Heart right ventricle (tissue), 16 donors: ENCODE results near the gene HDAC10. TPM values are rescaled to one million over a fixed set of nuclear protein-coding genes. Genes with fewer than 3 reads are reported as not detected.
A peak's percentile ranks its signal among the peaks of the same experiment; 100 is the strongest.

Experiments used
- ATAC-seq, 8 donors: fragments of 200-7000 bp; cut with Tn5 transposase; one replicate each; pipeline ENCODE4 v1.9.1; 2020; ENCODE audit warnings: mild to moderate bottlenecking in 8 of 8, moderate library complexity in 8 of 8, moderate number of reproducible peaks in 1 of 8
- DNase-seq, 2 donors: peaks; one replicate each; pipeline ENCODE4 v3.0.0-alpha.2; 2020
- H3K27ac ChIP-seq, 10 donors: fragments of 200-600 bp; sonication (generic) in 2 of 10; one replicate each; pipeline versions ENCODE4 v1.5.0 to v1.8.0; 2020 to 2022; ENCODE audit warnings: mild to moderate bottlenecking in 3 of 10
- H3K27me3 ChIP-seq, 7 donors: fragments of 200-600 bp; one replicate each; pipeline ENCODE4 v1.8.0; 2021 to 2022; ENCODE audit warnings: mild to moderate bottlenecking in 2 of 7
- H3K36me3 ChIP-seq, 9 donors: fragments of 200-600 bp; sonication (generic) in 1 of 9; one replicate each; pipeline versions ENCODE4 v1.5.0 to v1.8.0; 2020 to 2022; ENCODE audit warnings: mild to moderate bottlenecking in 2 of 9
- H3K4me1 ChIP-seq, 9 donors: fragments of 200-600 bp; sonication (generic) in 1 of 9; one replicate each; pipeline versions ENCODE4 v1.5.0 to v1.8.0; 2020 to 2022; ENCODE audit warnings: mild to moderate bottlenecking in 4 of 9
- H3K4me3 ChIP-seq, 10 donors: fragments of 200-600 bp; sonication (generic) in 2 of 10; one replicate each; pipeline versions ENCODE4 v1.5.0 to v1.8.0; 2020 to 2022; ENCODE audit warnings: mild to moderate bottlenecking in 7 of 10, moderate library complexity in 2 of 10
- H3K9me3 ChIP-seq, 11 donors: fragments of 200-600 bp in 10 of 11; sonication (generic) in 2 of 11; one replicate each; pipeline versions ENCODE4 v1.5.0 to v1.8.0; 2013 to 2022; ENCODE audit warnings: mild to moderate bottlenecking in 2 of 11, control low read depth in 1 of 11, moderate library complexity in 1 of 11
- CTCF ChIP-seq, 9 donors: fragments of 200-600 bp; sonication (generic) in 2 of 9; IDR thresholded peaks; one replicate each; pipeline versions ENCODE4 v1.5.0 to v1.8.0; 2021 to 2022; ENCODE audit warnings: antibody characterized with exemption in 9 of 9, mild to moderate bottlenecking in 5 of 9, moderate library complexity in 1 of 9
- WGBS, 2 donors: extraction: QIAGEN DNeasy Blood & Tissue Kit; methylation state at CpG; one replicate each; pipeline ENCODE4 v1.1.7; 2013; ENCODE audit warnings: inconsistent platforms in 1 of 2; 5-methylcytosine and 5-hydroxymethylcytosine counted together
- intact Hi-C, 10 donors: fragments of 100-400 bp; cut with DNase I; formaldehyde crosslinking; loops; one replicate each; pipeline versions ENCODE4 v1.11.1 to v1.14.2; 2022
- polyA plus RNA-seq, 2 donors: library from polyadenylated mRNA; stranded (reverse); fragments of 200-250 nt; gene quantifications; one replicate each; pipeline ENCODE4 v1.2.3, GENCODE V29; 2013
- total RNA-seq, 10 donors: library from RNA; stranded (reverse); fragmentation: NEBNext Ultra II Directional in 3 of 10; extraction: Animal tissue kit (Norgen Biotek cat#: 25700) in 3 of 10; gene quantifications; one replicate each; pipeline versions ENCODE4 v1.2.1 to v1.2.4, GENCODE V29; 2021 to 2023
- donor health status: Arrhythmogenic right ventricular cardiomyopathy.
- donor health status: ischemic (EF 13 %, LVEDD 7.1; RV severe dilation, severe dysfunction).
- donor health status: healthy with polysubstance abuse.
- donor health status: DM: no; HTN: yes; CAD: no.
- donor health status: DM: no; HTN: no; CAD: no.
- donor health status: ischemic (EF 25% LVEDD 6.9; RV normal size, moderate dysfunction).
- donor health status: ischemic (EF 25% LVEDD 5.7; RV mildly dilated, moderate dysfunction).
- donor health status: healthy.
- donor health status: DM: yes; HTN: yes; CAD: no.
- donor health status: Ischemic cardiomyopathy.
- donor health status: ischemic (EF 35%, LVEDD 5.7; RV mildly dilated, moderate dysfunction).
- donor health status: nonischemic (EF 11% LVEDD 7.7; RV severe dilation, severe dysfunction).
- donor health status: DM: yes; HTN: yes; CAD: no.
- donor health status: PGD.
- donor health status: ischemic (EF 29% LVEDD 5.4; RV normal size, mild dysfunction).
- donor health status: nonischemic (EF 23%, LVEDD 6.1; RV moderate dilation, normal function).

The HDAC10 gene
- total and polyA plus RNA-seq, 12 donors, result 7.1 to 20.3 (median 10.3) TPM

GRCh38 chr22:50259302-50259701, 8.2 kb upstream of the HDAC10 start:
- DNase-seq (no peak), ATAC-seq (no peak)
- peaks cover 6 to 48% (median 21%) of the 10 kb centered on the region in 9 donors for H3K4me1 ChIP-seq
- H3K27ac ChIP-seq, result peak overlapping the region in 3 of 10 donors; percentile 52 to 65 (median 54)
- H3K36me3 ChIP-seq, result peaks cover 0 to 17% (median 0%) of the 10 kb centered on the region in 9 donors
- intact Hi-C loops, result loop anchor here in 1 of 10 donors (5.0 kb wide), 1 partner anchor 78 kb away; no protein-coding TSS in a partner anchor
- no peak for TF ChIP-seq CTCF (IDR thresholded peaks at IDR 0.05)
- no peaks in the 10 kb centered on the region for H3K9me3 ChIP-seq
- H3K27me3 ChIP-seq, result peaks cover 0 to 32% (median 0%) of the 10 kb centered on the region in 7 donors
- H3K4me3 ChIP-seq, result no peak overlapping the region
- WGBS, 2 donors, result 94 to 95% methylated on average over 15 of the region's 15 CpGs

GRCh38 chr22:50258361-50259292, 7.6 kb upstream of the HDAC10 start:
- no peak for TF ChIP-seq CTCF (IDR thresholded peaks at IDR 0.05)
- H3K4me3 ChIP-seq, result no peak overlapping the region
- DNase-seq, result peak; percentile 53 to 68
- intact Hi-C loops, result loop anchor here in 1 of 10 donors (5.0 kb wide), 1 partner anchor 79 kb away; no protein-coding TSS in a partner anchor
- H3K9me3 ChIP-seq, result no peaks in the 10 kb centered on the region
- peaks cover 0 to 31% (median 0%) of the 10 kb centered on the region in 7 donors for H3K27me3 ChIP-seq
- H3K36me3 ChIP-seq, result peaks cover 0 to 16% (median 0%) of the 10 kb centered on the region in 9 donors
- peaks cover 6 to 48% (median 21%) of the 10 kb centered on the region in 9 donors for H3K4me1 ChIP-seq
- peak overlapping the region in 5 of 10 donors; percentile 17 to 65 (median 52) for H3K27ac ChIP-seq
- WGBS, 2 donors, result 63 to 70% methylated on average over 24 of the region's 24 CpGs
- peak; percentile 32 to 84 (median 74) for ATAC-seq

- Histone ChIP-seq H3K4me1 (peaks cover 6 to 42% (median 20%) of the 10 kb centered on the region in 9 donors), H3K27ac (peak overlapping the region in 5 of 10 donors; percentile 17 to 52 (median 31))
- WGBS, 2 donors, result 66 to 69% methylated on average over 31 of the region's 31 CpGs
Measured at GRCh38 chr22:50257451-50258360, 6.6 kb upstream of the HDAC10 start.

More at GRCh38 chr22:50257451-50258360, 6.6 kb upstream of the HDAC10 start:
- no peak overlapping the region for H3K4me3 ChIP-seq
- H3K36me3 ChIP-seq, result peaks cover 0 to 18% (median 0%) of the 10 kb centered on the region in 9 donors
- H3K27me3 ChIP-seq, result peaks cover 0 to 21% (median 0%) of the 10 kb centered on the region in 7 donors
- no peaks in the 10 kb centered on the region for H3K9me3 ChIP-seq
- intact Hi-C loops, result loop anchor here in 1 of 10 donors (5.0 kb wide), 1 partner anchor 80 kb away; no protein-coding TSS in a partner anchor
- peak in 3 of 8 donors; percentile 0 to 3 (median 1) for ATAC-seq
- no peak for DNase-seq
- no peak for TF ChIP-seq CTCF (IDR thresholded peaks at IDR 0.05)
